Uterus (tissue), 4 donors: ENCODE results near the gene FEN1. TPM values are rescaled to one million over a fixed set of nuclear protein-coding genes. Genes with fewer than 3 reads are reported as not detected.

Experiments used
- DNase-seq, 2 donors: peaks; one replicate each; pipeline ENCODE4 v3.0.0-alpha.2; 2019 to 2020
- H3K27ac ChIP-seq, 2 donors: fragments of 200-600 bp; sonication (generic); 1 replicate in 1 of 2; 2 replicates in 1 of 2; pipeline ENCODE4 v1.5.1; 2016 to 2018
- H3K27me3 ChIP-seq, 2 donors: fragments of 200-600 bp; sonication (generic); one replicate each; pipeline ENCODE4 v1.5.1; 2018 to 2019; ENCODE audit warnings: control low read depth in 1 of 2
- H3K36me3 ChIP-seq, 2 donors: fragments of 200-600 bp; sonication (generic); one replicate each; pipeline ENCODE4 v1.5.1; 2019; ENCODE audit warnings: control low read depth in 1 of 2
- H3K4me1 ChIP-seq, 2 donors: fragments of 200-600 bp; sonication (generic); one replicate each; pipeline ENCODE4 v1.5.1; 2018 to 2019; ENCODE audit warnings: control low read depth in 1 of 2
- H3K4me3 ChIP-seq, 2 donors: fragments of 200-600 bp; sonication (generic); 1 replicate in 1 of 2; 2 replicates in 1 of 2; pipeline ENCODE4 v1.5.1; 2018 to 2019; ENCODE audit warnings: mild to moderate bottlenecking in 1 of 2
- H3K9me3 ChIP-seq, 2 donors: fragments of 200-600 bp; sonication (generic); one replicate each; pipeline ENCODE4 v1.5.1; 2019; ENCODE audit warnings: control low read depth in 1 of 2
- CTCF ChIP-seq, 4 experiments: fragments of 200-600 bp in 2 of 4; fragments of 450-650 bp in 2 of 4; sonication (generic) in 2 of 4; IDR thresholded peaks; one replicate each; pipeline ENCODE4 v1.5.1; 2016 to 2019; ENCODE audit warnings: antibody characterized with exemption in 4 of 4, mild to moderate bottlenecking in 2 of 4, moderate library complexity in 1 of 4
- POLR2A ChIP-seq, 2 donors: fragments of 450-650 bp; IDR thresholded peaks; one replicate each; pipeline ENCODE4 v1.6.1; 2016; ENCODE audit warnings: antibody characterized with exemption in 2 of 2, mild to moderate bottlenecking in 1 of 2, moderate library complexity in 1 of 2
- intact Hi-C: fragments of 100-400 bp; cut with DNase I; formaldehyde crosslinking; loops from one replicate; pipeline ENCODE4 v1.15.1; 2023; ENCODE audit warnings: low total_unique reads
- total RNA-seq, 4 donors: library from RNA; depleted of rRNA in 3 of 4; stranded (reverse); fragments of >200 nt in 3 of 4; gene quantifications; one replicate each; pipeline versions ENCODE4 v1.1.0 to v1.2.4, GENCODE V29; 2014 to 2023
- donor health status: DM: yes; HTN: yes; CAD: no.

FEN1 gene
- total RNA-seq, 4 donors from 2014 or later, result 0.77 to 19.4 (median 6.8) TPM

GRCh38 chr11:61749591-61750217, 43.0 kb upstream of the FEN1 start:
- no peak overlapping the region for H3K4me3 ChIP-seq
- TF ChIP-seq POLR2A (IDR thresholded peaks at IDR 0.05) (no peak), CTCF (IDR thresholded peaks at IDR 0.05) (no peak)
- no peaks in the 10 kb centered on the region for H3K9me3 ChIP-seq
- H3K4me1 ChIP-seq, result no peaks in the 10 kb centered on the region
- no peak for DNase-seq
- H3K36me3 ChIP-seq, result no peaks in the 10 kb centered on the region
- no peaks in the 10 kb centered on the region for H3K27me3 ChIP-seq
- intact Hi-C loops, result loop anchor here (5.0 kb wide), 1 partner anchor 38 kb away; no protein-coding TSS in a partner anchor
- H3K27ac ChIP-seq, result no peak overlapping the region

GRCh38 chr11:61750631-61751273, 42.0 kb upstream of the FEN1 start:
- no peak for DNase-seq
- Histone ChIP-seq H3K27ac (no peak overlapping the region), H3K4me3 (no peak overlapping the region), H3K36me3 (no peaks in the 10 kb centered on the region), H3K9me3 (no peaks in the 10 kb centered on the region), H3K4me1 (peaks cover 0 to 3% of the 10 kb centered on the region in 2 donors), H3K27me3 (no peaks in the 10 kb centered on the region)
- intact Hi-C loops, result no loop called here
- TF ChIP-seq POLR2A (IDR thresholded peaks at IDR 0.05) (no peak), CTCF (IDR thresholded peaks at IDR 0.05) (no peak)

- Histone ChIP-seq H3K9me3 (no peaks in the 10 kb centered on the region), H3K4me1 (peaks cover 0 to 3% of the 10 kb centered on the region in 2 donors), H3K4me3 (no peak overlapping the region), H3K36me3 (no peaks in the 10 kb centered on the region), H3K27ac (no peak overlapping the region), H3K27me3 (no peaks in the 10 kb centered on the region)
- intact Hi-C loops, result no loop called here
- DNase-seq, result no peak
- no peak for TF ChIP-seq POLR2A (IDR thresholded peaks at IDR 0.05)
- no peak for TF ChIP-seq CTCF (IDR thresholded peaks at IDR 0.05)
Observed at GRCh38 chr11:61751384-61751783, 41.3 kb upstream of the FEN1 start.

GRCh38 chr11:61752117-61752924, 40.4 kb upstream of the FEN1 start, which contains the start of gene MYRF:
Gene MYRF, plus strand, starts transcription at chr11:61752636. Its CDS starts 109 bp downstream, at chr11:61752745.
- intact Hi-C loops, result no loop called here
- Histone ChIP-seq H3K27ac (peak within 1 kb of the TSS; percentile 86 to 91), H3K4me1 (peaks cover 0 to 3% of the 10 kb centered on the region in 2 donors), H3K36me3 (no peaks in the 10 kb centered on the region), H3K27me3 (no peaks in the 10 kb centered on the region), H3K4me3 (peak within 1 kb of the TSS; percentile 46 to 53), H3K9me3 (no peaks in the 10 kb centered on the region)
- DNase-seq, result peak in 1 of 2 donors; percentile 70
- TF ChIP-seq POLR2A (IDR thresholded peaks at IDR 0.05) (peak in 1 of 2 donors; percentile 44), CTCF (IDR thresholded peaks at IDR 0.05) (peak; percentile 18 to 87 (median 76))
